ENCODE results near the gene GSK3A. TPM values are rescaled to one million over a fixed set of nuclear protein-coding genes. Genes with fewer than 3 reads are reported as not detected.

Gene GSK3A
- total RNA-seq, 4 donors from 2014 or later, result 19.1 to 32.6 (median 24.6) TPM

GRCh38 chr19:42232435-42232834 lies 10.0 kb downstream of the GSK3A start:
- no peaks in the 10 kb centered on the region for H3K27me3 ChIP-seq
- no peak overlapping the region for H3K27ac ChIP-seq
- H3K36me3 ChIP-seq, result peaks cover 65 to 68% of the 10 kb centered on the region in 2 donors
- TF ChIP-seq POLR2A (IDR thresholded peaks at IDR 0.05), result no peak
- TF ChIP-seq, protein P1, sequence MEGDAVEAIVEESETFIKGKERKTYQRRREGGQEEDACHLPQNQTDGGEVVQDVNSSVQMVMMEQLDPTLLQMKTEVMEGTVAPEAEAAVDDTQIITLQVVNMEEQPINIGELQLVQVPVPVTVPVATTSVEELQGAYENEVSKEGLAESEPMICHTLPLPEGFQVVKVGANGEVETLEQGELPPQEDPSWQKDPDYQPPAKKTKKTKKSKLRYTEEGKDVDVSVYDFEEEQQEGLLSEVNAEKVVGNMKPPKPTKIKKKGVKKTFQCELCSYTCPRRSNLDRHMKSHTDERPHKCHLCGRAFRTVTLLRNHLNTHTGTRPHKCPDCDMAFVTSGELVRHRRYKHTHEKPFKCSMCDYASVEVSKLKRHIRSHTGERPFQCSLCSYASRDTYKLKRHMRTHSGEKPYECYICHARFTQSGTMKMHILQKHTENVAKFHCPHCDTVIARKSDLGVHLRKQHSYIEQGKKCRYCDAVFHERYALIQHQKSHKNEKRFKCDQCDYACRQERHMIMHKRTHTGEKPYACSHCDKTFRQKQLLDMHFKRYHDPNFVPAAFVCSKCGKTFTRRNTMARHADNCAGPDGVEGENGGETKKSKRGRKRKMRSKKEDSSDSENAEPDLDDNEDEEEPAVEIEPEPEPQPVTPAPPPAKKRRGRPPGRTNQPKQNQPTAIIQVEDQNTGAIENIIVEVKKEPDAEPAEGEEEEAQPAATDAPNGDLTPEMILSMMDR (IDR thresholded peaks at IDR 0.05), result no peak
- no peaks in the 10 kb centered on the region for H3K9me3 ChIP-seq
- no peaks in the 10 kb centered on the region for H3K4me1 ChIP-seq
- no peak for DNase-seq
- H3K4me3 ChIP-seq (replicated peaks in 1 of 3), result no peak overlapping the region
- WGBS, 2 donors, result 93 to 98% methylated on average over 10 of the region's 10 CpGs
- intact Hi-C loops (cut with DNase I), result no loop called here

DNA sequence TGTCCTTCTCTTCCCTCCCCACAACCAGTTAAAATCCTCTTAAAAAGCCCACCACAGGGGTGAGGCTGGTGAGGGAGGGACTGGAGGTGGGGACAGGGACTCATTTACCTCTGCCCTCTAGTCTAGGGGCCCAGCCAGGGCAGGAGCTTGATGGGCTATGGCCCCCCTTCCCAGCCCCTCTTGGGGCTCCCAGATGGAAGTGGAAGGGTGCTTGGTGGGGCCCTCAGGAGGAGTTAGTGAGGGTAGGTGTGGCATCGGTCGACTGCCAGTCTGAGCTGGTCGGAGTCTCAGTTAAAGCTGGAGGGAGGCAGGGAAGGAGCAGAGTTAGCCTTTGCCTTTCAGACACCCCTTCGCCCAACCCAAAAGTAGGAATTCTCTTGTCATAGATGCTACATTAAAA lies 11.8 kb downstream of the GSK3A start:
- Histone ChIP-seq H3K36me3 (peaks cover 69 to 75% of the 10 kb centered on the region in 2 donors), H3K27ac (no peak overlapping the region), H3K4me1 (no peaks in the 10 kb centered on the region), H3K9me3 (no peaks in the 10 kb centered on the region), H3K27me3 (no peaks in the 10 kb centered on the region), H3K4me3 (replicated peaks in 1 of 3) (no peak overlapping the region)
- 74 to 94% methylated on average over 4 of the region's 4 CpGs for WGBS, 2 donors
- intact Hi-C loops (cut with DNase I), result no loop called here
- no peak for DNase-seq
- TF ChIP-seq, protein P1 (IDR thresholded peaks at IDR 0.05), result no peak
- TF ChIP-seq POLR2A (IDR thresholded peaks at IDR 0.05), result no peak

GRCh38 chr19:42229855-42230351 lies 12.5 kb downstream of the GSK3A start:
- intact Hi-C loops (cut with DNase I), result no loop called here
- no peak overlapping the region for H3K4me3 ChIP-seq (replicated peaks in 1 of 3)
- no peaks in the 10 kb centered on the region for H3K27me3 ChIP-seq
- no peaks in the 10 kb centered on the region for H3K4me1 ChIP-seq
- no peaks in the 10 kb centered on the region for H3K9me3 ChIP-seq
- H3K27ac ChIP-seq, result no peak overlapping the region
- no peak for TF ChIP-seq POLR2A (IDR thresholded peaks at IDR 0.05)
- TF ChIP-seq, protein P1 (IDR thresholded peaks at IDR 0.05), result no peak
- WGBS, 2 donors, result 67 to 83% methylated on average over 8 of the region's 8 CpGs
- peaks cover 71 to 75% of the 10 kb centered on the region in 2 donors for H3K36me3 ChIP-seq
- no peak for DNase-seq

DNA sequence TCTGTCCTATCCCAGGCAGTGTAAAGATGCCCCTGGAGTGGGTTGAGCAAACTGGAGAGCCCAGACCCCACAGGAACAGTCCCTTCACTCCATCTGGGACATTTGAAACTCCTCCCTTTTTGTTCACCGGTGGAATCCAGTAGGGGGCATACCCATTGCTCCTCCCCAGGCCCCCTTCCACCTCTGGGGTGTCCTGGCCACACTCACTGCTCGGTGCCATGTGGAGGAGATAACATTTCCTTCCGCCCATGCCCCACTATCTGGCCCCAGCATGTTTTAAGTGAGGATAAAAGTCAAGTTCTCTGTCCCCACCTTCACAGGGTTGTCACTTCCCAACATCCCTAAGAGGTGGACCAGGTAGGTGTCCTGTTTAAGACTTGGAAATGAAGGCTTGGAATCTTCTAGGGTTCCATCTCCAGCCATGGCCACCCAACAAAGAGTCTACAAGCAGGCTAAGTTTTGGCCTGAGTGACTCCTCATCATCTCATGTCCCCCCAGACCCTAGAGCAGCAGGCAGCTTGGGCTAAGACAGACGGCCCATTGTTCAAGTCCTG lies 13.0 kb downstream of the GSK3A start:
- Histone ChIP-seq H3K36me3 (peaks cover 75 to 76% of the 10 kb centered on the region in 2 donors), H3K4me1 (no peaks in the 10 kb centered on the region), H3K4me3 (replicated peaks in 1 of 3) (no peak overlapping the region), H3K27ac (no peak overlapping the region), H3K9me3 (no peaks in the 10 kb centered on the region), H3K27me3 (no peaks in the 10 kb centered on the region)
- intact Hi-C loops (cut with DNase I), result no loop called here
- 71 to 93% methylated on average over 4 of the region's 4 CpGs for WGBS, 2 donors
- DNase-seq, result no peak
- no peak for TF ChIP-seq POLR2A (IDR thresholded peaks at IDR 0.05)
- TF ChIP-seq, protein P1 (IDR thresholded peaks at IDR 0.05), result no peak

GRCh38 chr19:42228641-42229040 lies 13.8 kb downstream of the GSK3A start:
- no peaks in the 10 kb centered on the region for H3K27me3 ChIP-seq
- no peak for TF ChIP-seq POLR2A (IDR thresholded peaks at IDR 0.05)

More at GRCh38 chr19:42228641-42229040, 13.8 kb downstream of the GSK3A start:
- H3K9me3 ChIP-seq, result no peaks in the 10 kb centered on the region
- DNase-seq, result no peak
- peaks cover 71 to 73% of the 10 kb centered on the region in 2 donors for H3K36me3 ChIP-seq
- 88 to 90% methylated on average over 4 of the region's 4 CpGs for WGBS, 2 donors
- intact Hi-C loops (cut with DNase I), result no loop called here
- H3K4me1 ChIP-seq, result no peaks in the 10 kb centered on the region
- H3K4me3 ChIP-seq (replicated peaks in 1 of 3), result no peak overlapping the region
- no peak overlapping the region for H3K27ac ChIP-seq
